Measurements from ENCODE around the gene LAMC1. TPM values are rescaled to one million over a fixed set of nuclear protein-coding genes. Genes with fewer than 3 reads are reported as not detected.
"Not testable (repeated sequence)": the region's sequence is repeated elsewhere in the genome, so short reads cannot be mapped to it uniquely, and the experiment has no call there.

The LAMC1 gene
- total and polyA plus RNA-seq, 2 experiments from 2014 or later, result 18.4 to 116 TPM

DNA sequence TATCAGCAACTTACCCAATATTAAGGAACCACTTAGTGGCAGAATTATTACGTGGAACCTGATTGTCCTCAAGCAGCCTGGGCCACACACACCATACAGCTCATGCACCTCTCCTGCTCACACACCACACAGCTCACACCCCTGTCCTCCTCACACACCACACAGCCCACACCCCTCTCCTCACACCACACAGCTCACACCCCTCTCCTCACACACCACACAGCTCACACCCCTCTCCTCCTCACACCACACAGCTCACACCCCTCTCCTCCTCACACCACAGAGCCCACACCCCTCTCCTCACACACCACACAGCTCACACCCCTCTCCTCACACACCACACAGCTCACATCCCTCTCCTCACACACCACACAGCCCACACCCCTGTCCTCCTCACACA lies 126.1 kb downstream of the LAMC1 start:
- DNase-seq (ENCODE audit: low spot score) (no peak), ATAC-seq (no peak)
- Mint-ChIP-seq H3K36me3 (ENCODE audit: low read depth) (no peaks in the 10 kb centered on the region), H3K27me3 (ENCODE audit: insufficient read depth, low read depth, poor library complexity) (no peaks in the 10 kb centered on the region), H3K4me1 (peaks cover 2% of the 10 kb centered on the region; the same call in 1 of the 3 replicates), H3K27ac (no peak overlapping the region), H3K9me3 (no peaks in the 10 kb centered on the region), H3K4me3 (no peak overlapping the region)
- Histone ChIP-seq H2AFZ (no peak overlapping the region), H3F3A (replicated peaks; ENCODE audit: low read depth) (no peaks in the 10 kb centered on the region), H3K4me3 (no peak overlapping the region), H3K9me2 (ENCODE audit: insufficient read depth) (no peaks in the 10 kb centered on the region), H3K4me1 (ENCODE audit: insufficient read depth) (no peaks in the 10 kb centered on the region), H3K79me2 (replicated peaks; ENCODE audit: insufficient read depth) (no peaks in the 10 kb centered on the region), H3K36me3 (ENCODE audit: insufficient read depth) (0 out of 2 replicates have a peak, but pooled peaks cover 2% of the 10 kb centered on the region), H4K20me1 (replicated peaks; ENCODE audit: insufficient read depth) (no peaks in the 10 kb centered on the region), H3K4me2 (no peak overlapping the region), H3K27ac (ENCODE audit: low read depth) (no peak overlapping the region), H3K27me3 (ENCODE audit: insufficient read depth) (no peaks in the 10 kb centered on the region)
- TF ChIP-seq EZH2phosphoT487 (IDR thresholded peaks at IDR 0.05; ENCODE audit: unreplicated experiment), result no peak
- TF ChIP-seq CREB1 (CRISPR knock-in tag; IDR thresholded peaks at IDR 0.05; ENCODE audit: low read depth), result no peak
- TF ChIP-seq EZH2 (IDR thresholded peaks at IDR 0.05; ENCODE audit: low read depth, unreplicated experiment), result no peak
- TF ChIP-seq NANOG (IDR thresholded peaks at IDR 0.05; ENCODE audit: borderline replicate concordance), result no peak
- TF ChIP-seq POLR2AphosphoS5 (IDR thresholded peaks at IDR 0.05; ENCODE audit: low read depth), result no peak
- TF ChIP-seq ZNF462 (CRISPR knock-in tag; IDR thresholded peaks at IDR 0.05), result no peak
- TF ChIP-seq STAT1 (IDR thresholded peaks at IDR 0.05; ENCODE audit: unreplicated experiment), result no peak
- TF ChIP-seq, protein P1, sequence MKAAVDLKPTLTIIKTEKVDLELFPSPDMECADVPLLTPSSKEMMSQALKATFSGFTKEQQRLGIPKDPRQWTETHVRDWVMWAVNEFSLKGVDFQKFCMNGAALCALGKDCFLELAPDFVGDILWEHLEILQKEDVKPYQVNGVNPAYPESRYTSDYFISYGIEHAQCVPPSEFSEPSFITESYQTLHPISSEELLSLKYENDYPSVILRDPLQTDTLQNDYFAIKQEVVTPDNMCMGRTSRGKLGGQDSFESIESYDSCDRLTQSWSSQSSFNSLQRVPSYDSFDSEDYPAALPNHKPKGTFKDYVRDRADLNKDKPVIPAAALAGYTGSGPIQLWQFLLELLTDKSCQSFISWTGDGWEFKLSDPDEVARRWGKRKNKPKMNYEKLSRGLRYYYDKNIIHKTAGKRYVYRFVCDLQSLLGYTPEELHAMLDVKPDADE (IDR thresholded peaks at IDR 0.05), result no peak
- no peak for TF ChIP-seq ZNF331 (CRISPR knock-in tag; IDR thresholded peaks at IDR 0.05; ENCODE audit: low read depth)

DNA sequence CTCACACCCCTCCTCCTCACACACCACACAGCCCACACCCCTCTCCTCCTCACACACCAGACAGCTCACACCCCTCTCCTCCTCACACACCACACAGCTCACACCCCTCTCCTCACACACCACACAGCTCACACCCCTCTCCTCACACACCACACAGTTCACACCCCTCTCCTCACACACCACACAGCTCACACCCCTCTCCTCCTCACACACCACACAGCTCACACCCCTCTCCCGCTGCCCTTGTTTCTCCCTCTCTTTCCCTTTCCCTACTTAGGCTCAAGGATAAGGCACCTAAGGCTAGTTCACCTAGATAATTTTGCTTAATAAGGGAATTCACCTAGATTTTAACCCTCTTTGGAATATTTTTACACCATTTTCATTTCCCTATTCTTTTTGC lies 126.8 kb downstream of the LAMC1 start:
- not testable (repeated sequence) for DNase-seq (ENCODE audit: low spot score); H3K4me3 Mint-ChIP-seq; H3K36me3 Mint-ChIP-seq (ENCODE audit: low read depth); H3K9me2 ChIP-seq (ENCODE audit: insufficient read depth); H3K27me3 Mint-ChIP-seq (ENCODE audit: insufficient read depth, low read depth, poor library complexity); H3K4me3 ChIP-seq; H3K36me3 ChIP-seq (ENCODE audit: insufficient read depth); ATAC-seq; H3K27me3 ChIP-seq (ENCODE audit: insufficient read depth); H4K20me1 ChIP-seq (replicated peaks; ENCODE audit: insufficient read depth); H3K9me3 Mint-ChIP-seq; H3F3A ChIP-seq (replicated peaks; ENCODE audit: low read depth); H3K27ac ChIP-seq (ENCODE audit: low read depth); H3K4me1 Mint-ChIP-seq; H3K79me2 ChIP-seq (replicated peaks; ENCODE audit: insufficient read depth); H3K4me2 ChIP-seq; H3K4me1 ChIP-seq (ENCODE audit: insufficient read depth); H2AFZ ChIP-seq; H3K27ac Mint-ChIP-seq

Measured in GM23338 (cell line).